NCI-H128 (cell line): Measurements from ENCODE around the gene TMCC1.
"Not testable (repeated sequence)": the region's sequence is repeated elsewhere in the genome, so short reads cannot be mapped to it uniquely, and the experiment has no call there.

Experiments used
- DNase-seq: peaks from one replicate; lab custom pipeline; 2025; ENCODE audit not compliant: unreplicated experiment; lab: John Stamatoyannopoulos, UW

Gene TMCC1

GRCh38 chr3:129777806-129778205 lies 115.7 kb downstream of the TMCC1 start:
- no peak for DNase-seq

GRCh38 chr3:129775870-129776269 lies 117.6 kb downstream of the TMCC1 start:
- DNase-seq: no peak

- no peak for DNase-seq
These were observed 119.5 kb downstream of the TMCC1 start for GRCh38 chr3:129773691-129774663.

GRCh38 chr3:129770604-129771003 lies 122.9 kb downstream of the TMCC1 start:
- DNase-seq: no peak

GRCh38 chr3:129769616-129770015 lies 123.9 kb downstream of the TMCC1 start:
- DNase-seq: no peak

GRCh38 chr3:129768728-129769127 lies 124.8 kb downstream of the TMCC1 start:
- DNase-seq: no peak

GRCh38 chr3:129766135-129766534 lies 127.4 kb downstream of the TMCC1 start:
- DNase-seq: no peak

- no peak for DNase-seq
These were observed 129.4 kb downstream of the TMCC1 start for GRCh38 chr3:129764090-129764489.

GRCh38 chr3:129758785-129759320 lies 134.7 kb downstream of the TMCC1 start:
- DNase-seq: no peak

- no peak for DNase-seq
These were observed 135.2 kb downstream of the TMCC1 start for GRCh38 chr3:129758306-129758705.

- DNase-seq: no peak
These were observed 136.6 kb downstream of the TMCC1 start for GRCh38 chr3:129756871-129757270.

- DNase-seq: not testable (repeated sequence)
These were observed 142.4 kb downstream of the TMCC1 start for GRCh38 chr3:129751105-129751504.

GRCh38 chr3:129749692-129750091 lies 143.8 kb downstream of the TMCC1 start:
- DNase-seq: no peak

- no peak for DNase-seq
These were observed 145.5 kb downstream of the TMCC1 start for GRCh38 chr3:129747992-129748391.

- no peak for DNase-seq
These were observed 146.4 kb downstream of the TMCC1 start for GRCh38 chr3:129747136-129747535.

GRCh38 chr3:129746629-129747028 lies 146.9 kb downstream of the TMCC1 start:
- DNase-seq: no peak

GRCh38 chr3:129745253-129745652 lies 148.3 kb downstream of the TMCC1 start:
- no peak for DNase-seq

GRCh38 chr3:129741794-129742193 lies 151.7 kb downstream of the TMCC1 start:
- no peak for DNase-seq

GRCh38 chr3:129740090-129740489 lies 153.4 kb downstream of the TMCC1 start:
- DNase-seq: no peak

- DNase-seq: no peak
These were observed 153.9 kb downstream of the TMCC1 start for GRCh38 chr3:129739634-129740033.

- DNase-seq: no peak
These were observed 155.3 kb downstream of the TMCC1 start for GRCh38 chr3:129738172-129738571.

GRCh38 chr3:129736070-129736469 lies 157.4 kb downstream of the TMCC1 start:
- DNase-seq: no peak
